ENCODE measurements around the gene LYPD4.
A peak's percentile ranks its signal among the peaks of the same experiment; 100 is the strongest.
"Not testable (repeated sequence)": the region's sequence is repeated elsewhere in the genome, so short reads cannot be mapped to it uniquely, and the experiment has no call there.

The LYPD4 gene

DNA sequence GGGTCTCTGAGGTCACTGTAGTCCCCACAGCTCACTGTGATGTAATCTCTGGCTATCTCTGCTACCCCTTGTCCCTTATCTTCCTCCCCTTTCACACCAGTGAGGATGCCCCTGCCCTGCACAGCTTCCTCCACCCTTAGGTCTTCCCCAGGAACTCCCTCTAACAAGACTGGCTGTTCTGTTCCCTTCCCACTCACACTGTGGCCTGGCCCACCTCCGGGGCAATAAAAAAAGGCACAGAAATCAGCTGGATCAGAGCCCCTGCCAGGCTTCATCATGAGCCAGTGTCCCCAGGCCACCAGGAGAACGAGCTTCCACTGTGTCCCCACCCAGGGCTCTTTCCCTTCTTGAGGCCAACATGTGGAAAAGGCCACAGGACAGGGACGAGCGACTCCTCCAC lies 43.5 kb downstream of the LYPD4 start:
- DNase-seq (ENCODE audit: low read depth, low spot score): no peak

DNA sequence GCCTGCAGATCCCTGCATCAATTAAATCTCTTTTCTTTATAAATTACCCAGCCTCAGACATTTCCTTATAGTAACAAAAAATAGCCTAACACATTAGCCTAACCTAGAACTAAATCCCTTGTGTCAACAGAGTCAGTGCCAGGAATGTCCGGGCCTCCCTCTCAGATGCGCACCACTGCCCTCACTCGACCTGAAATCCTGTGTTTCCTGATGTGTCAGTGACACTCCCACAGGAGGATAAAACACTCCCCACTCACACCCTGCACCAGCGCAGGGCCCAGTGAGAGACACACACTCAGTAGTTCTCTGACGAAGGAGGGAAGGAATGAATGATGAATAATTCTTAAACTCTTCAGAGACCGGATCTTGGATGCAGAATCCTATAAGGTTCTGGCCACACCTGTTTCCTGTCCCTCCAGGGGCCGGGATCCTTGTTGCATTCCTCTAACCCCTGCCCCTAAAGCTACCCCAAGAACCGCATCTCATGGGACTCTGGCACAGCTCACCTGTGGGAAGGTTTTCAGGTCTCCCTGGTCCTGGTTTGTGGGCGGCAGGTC lies 45.0 kb downstream of the LYPD4 start:
- DNase-seq (ENCODE audit: low read depth, low spot score): no peak

DNA sequence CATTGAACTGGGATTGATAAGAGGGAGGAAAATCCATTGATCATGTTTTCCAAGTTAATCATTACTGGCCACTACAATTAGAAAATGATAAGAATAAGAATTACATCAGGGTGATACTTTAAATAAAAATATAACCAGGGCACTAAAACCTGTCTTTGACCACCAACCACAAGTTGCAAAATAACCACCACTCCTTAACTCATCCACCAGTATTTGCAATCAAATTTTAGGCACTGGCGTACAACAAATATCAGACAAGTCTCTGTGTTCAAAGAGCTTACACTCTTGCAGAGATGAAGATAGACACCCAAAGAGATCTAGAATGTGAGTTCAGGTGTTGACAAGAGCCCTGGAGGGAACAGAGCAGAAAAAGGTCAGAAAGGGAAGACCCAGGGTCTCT lies 47.6 kb downstream of the LYPD4 start:
- DNase-seq (ENCODE audit: low read depth, low spot score): no peak

DNA sequence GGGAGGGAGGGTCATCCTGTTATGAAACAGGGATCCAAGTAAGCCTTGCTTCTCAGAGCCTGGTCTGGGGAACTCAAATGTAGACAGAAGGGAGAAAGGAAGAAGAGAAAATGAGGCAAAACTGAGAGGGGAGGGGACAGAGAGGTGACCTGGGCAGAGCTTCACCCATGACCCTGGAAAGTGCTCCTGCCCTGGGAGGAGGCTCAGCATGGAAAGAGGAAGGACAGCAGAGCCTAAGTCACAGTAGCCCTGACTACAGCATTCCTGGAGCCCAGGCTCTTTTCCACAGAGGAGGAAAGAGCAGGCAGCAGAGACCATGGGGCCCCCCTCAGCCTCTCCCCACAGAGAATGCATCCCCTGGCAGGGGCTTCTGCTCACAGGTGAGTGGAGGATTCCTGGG lies 48.1 kb downstream of the LYPD4 start, which contains the start of gene CEACAM3:
CEACAM3 (plus strand) TSS at position 226 of the 400 bp plus-strand sequence; CDS start at position 317, 91 bp downstream.
- DNase-seq (ENCODE audit: low read depth, low spot score): no peak

DNA sequence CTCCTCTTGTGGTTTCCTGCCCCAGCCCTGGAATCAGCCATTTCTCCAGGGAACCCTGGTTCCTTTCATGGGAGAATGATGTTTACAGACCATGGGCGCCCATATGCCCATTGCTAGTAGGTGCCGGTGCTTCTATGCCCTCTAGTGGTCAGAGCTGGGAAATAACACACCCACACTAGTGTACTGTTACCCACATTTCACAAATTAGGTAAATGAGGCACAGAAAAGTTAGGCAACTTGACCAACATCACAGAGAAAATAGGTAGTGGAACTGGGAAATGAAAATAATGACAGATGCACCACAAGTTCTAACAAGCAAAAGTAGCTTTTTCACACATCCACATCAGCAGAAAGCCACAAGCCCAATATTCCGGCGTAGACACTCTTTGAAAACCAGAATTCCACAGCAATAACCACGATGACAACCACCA lies 49.4 kb downstream of the LYPD4 start:
- peak; percentile 48 for DNase-seq (ENCODE audit: low read depth, low spot score)

DNA sequence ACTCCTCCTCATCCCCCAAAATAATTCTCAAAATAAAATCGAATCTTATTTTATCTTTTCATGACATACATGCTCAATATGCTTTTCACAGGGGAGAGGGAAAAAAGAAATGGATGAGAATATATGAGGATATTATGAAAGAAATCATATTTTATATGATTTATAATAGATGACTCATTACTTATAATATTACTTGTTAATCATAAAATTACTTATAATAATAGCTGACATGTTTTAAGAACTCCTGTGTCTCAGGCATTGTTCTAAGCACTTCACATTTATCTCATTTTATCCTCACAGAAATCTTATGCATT lies 51.1 kb downstream of the LYPD4 start:
- no peak for DNase-seq (ENCODE audit: low read depth, low spot score)

DNA sequence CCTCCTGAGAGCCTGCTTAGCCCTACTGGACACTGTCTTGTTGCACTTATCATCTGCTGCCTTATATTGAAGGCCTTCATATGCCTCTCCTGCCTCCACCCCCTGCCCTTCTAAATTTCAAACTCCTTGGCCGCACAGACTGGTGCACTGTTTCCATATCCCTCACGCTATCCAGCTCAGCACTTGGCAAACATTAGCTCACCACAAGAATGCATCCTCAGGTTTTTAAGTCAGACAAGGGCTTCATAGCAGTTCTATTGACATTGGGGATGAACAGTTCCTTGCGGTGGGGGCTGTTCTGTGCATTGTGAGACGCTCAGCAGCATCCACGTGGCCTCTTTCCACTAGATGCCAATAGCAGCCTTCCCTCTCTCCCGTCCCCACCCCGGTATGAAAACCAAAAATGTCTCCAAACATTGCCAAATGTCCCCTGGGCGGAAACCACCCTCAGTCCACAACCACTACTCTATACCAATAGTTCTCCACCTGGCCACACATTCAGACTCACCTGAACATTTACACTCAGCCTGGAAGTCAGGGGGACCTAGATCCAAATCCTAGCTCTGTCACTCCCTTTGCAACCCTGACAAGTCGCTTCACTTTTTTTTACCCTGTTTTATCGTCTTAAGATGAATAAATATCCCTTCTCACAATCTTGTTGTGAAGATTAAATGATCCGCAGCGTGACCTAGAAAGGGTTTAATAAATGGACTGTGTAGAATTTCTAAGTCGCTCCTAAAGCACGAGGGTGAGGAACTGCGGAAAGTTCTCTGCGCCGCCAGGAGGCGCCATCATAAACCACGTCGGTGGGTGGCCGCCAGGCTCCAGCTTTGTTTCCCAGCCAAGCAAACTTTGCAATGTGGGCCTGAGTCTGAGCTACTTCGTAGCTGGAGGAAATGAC lies 51.7 kb downstream of the LYPD4 start:
- DNase-seq (ENCODE audit: low read depth, low spot score): peak; percentile 49

DNA sequence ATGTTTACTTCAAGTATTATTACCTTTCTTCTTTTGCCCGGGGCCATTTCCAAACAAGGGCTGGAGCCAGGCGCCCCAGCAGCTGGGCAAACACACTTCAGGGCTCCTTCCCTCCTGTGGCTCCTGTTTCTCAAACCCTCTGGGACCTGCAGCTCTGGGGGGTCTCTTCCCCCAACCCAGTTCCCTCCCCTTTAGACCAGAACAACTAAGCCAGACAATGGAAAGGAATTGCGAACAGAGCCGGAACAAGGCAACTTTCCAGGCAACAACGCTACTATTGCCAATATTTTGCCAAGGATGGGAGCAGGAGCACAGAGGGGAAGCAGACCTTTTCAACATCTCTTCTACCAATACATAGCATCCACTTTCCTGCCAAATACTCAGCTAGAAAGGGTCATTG lies 55.4 kb downstream of the LYPD4 start:
- DNase-seq (ENCODE audit: low read depth, low spot score): not testable (repeated sequence)

DNA sequence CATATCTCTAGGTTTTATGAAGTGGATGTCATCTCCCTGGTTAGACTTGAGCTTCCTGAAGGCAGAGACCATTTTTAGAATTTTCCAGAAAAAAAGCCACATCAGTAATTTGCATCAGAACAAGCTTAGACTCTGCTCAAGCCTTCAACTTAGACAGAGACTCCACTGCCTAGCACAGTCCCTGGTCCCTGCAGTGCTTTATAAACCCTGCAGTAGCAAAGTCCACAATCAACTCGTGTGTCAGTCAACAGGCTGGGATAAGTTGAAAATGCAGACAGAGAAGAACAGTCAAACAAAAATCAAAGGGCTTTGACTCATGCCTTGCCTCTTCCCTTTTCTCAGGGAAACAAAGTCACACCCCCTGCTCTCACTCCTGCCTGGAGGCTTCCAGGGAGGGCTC lies 56.0 kb downstream of the LYPD4 start:
- DNase-seq (ENCODE audit: low read depth, low spot score): not testable (repeated sequence)

Data from astrocyte of the hippocampus (primary cell).